D721Med (cell line): ENCODE results near the gene TMEM39A.

Source experiments
- DNase-seq: peaks from one replicate; pipeline ENCODE4 v3.0.0; 2011; ENCODE audit warnings: low spot score; ENCODE audit not compliant: insufficient read length
- FAIRE-seq: peaks from 2 replicates; lab custom pipeline; 2011; peaks lifted over from hg19 to GRCh38; lab: Jason Lieb, UNC
- TF ChIP-seq, protein P1 (sequence below): IDR thresholded peaks from 2 replicates; pipeline ENCODE4 v1.5.1; 2012; ENCODE audit warnings: mild to moderate bottlenecking, control low read depth; ENCODE audit not compliant: insufficient read depth; ENCODE audit errors: missing control alignments

The TMEM39A gene

DNA sequence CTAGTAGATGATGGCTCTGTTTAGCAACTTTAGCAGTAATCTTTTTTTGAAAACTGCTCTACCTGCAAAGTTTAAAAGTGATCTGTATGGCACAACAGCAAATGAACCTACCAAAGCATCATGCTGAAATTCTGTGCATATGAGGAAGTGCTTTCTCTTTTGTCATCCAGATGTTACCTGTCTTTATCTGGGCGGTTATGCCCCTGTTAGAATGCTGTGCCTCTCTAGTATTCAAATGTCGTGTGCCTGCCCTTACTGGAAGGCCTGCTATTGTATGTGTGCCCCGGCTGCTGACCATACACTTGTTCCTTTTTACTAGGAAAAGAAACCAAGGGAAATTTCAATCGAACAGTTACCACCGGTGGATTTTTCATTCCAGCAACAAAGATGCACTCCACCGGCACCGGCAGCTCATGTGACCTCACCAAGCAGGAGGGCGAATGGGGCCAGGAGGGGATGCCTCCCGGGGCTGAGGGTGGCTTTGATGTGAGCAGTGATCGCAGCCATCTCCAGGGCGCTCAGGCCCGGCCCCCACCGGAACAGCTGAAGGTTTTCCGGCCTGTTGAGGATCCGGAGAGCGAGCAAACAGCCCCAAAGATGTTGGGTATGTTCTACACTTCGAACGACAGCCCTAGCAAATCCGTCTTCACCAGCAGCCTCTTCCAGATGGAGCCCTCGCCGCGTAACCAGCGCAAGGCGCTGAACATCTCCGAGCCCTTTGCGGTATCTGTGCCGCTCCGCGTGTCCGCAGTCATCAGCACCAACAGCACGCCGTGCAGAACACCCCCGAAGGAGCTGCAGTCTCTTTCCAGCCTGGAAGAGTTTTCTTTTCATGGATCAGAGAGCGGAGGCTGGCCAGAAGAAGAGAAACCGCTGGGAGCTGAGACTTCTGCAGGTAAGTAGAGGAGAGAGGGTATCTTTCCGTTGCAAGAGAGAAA, 61.6 kb downstream of the TMEM39A start:
- DNase-seq = no peak
- TF ChIP-seq, protein P1, sequence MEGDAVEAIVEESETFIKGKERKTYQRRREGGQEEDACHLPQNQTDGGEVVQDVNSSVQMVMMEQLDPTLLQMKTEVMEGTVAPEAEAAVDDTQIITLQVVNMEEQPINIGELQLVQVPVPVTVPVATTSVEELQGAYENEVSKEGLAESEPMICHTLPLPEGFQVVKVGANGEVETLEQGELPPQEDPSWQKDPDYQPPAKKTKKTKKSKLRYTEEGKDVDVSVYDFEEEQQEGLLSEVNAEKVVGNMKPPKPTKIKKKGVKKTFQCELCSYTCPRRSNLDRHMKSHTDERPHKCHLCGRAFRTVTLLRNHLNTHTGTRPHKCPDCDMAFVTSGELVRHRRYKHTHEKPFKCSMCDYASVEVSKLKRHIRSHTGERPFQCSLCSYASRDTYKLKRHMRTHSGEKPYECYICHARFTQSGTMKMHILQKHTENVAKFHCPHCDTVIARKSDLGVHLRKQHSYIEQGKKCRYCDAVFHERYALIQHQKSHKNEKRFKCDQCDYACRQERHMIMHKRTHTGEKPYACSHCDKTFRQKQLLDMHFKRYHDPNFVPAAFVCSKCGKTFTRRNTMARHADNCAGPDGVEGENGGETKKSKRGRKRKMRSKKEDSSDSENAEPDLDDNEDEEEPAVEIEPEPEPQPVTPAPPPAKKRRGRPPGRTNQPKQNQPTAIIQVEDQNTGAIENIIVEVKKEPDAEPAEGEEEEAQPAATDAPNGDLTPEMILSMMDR = no peak
- FAIRE-seq = no peak

GRCh38 chr3:119401069-119401468, 62.3 kb downstream of the TMEM39A start:
- TF ChIP-seq, protein P1 = no peak
- DNase-seq (no peak), FAIRE-seq (no peak)

DNA sequence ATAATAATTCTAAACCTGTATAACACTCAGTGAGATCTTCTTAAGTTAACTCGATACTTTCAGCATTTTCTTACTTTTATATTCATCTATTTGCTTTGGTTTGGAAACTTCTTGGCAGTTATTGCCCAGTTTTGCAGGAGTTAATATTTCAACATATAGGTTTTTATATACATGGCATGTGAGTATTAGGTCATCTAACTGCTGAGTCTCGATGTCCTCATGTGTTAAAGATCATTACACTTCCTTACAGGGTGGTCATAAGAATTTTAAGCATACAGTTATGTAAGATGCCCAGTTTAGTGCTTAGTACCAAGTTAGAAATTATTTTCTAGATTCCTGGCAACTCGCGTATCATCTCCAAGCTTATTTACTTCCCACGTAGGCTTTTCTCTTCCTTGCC, 62.9 kb downstream of the TMEM39A start:
- no peak for FAIRE-seq
- no peak for DNase-seq

GRCh38 chr3:119396870-119397269, 66.5 kb downstream of the TMEM39A start:
- FAIRE-seq = no peak
- TF ChIP-seq, protein P1 = no peak
- no peak for DNase-seq

More for the DNA sequence above, 62.9 kb downstream of the TMEM39A start:
- TF ChIP-seq, protein P1 = no peak

GRCh38 chr3:119395923-119396358, 67.5 kb downstream of the TMEM39A start:
- FAIRE-seq = no peak
- DNase-seq = no peak
- TF ChIP-seq, protein P1 = no peak

- FAIRE-seq (no peak), DNase-seq (no peak)
- TF ChIP-seq, protein P1 = peak; percentile 5
Measured at GRCh38 chr3:119388577-119388976, 74.8 kb downstream of the TMEM39A start.

DNA sequence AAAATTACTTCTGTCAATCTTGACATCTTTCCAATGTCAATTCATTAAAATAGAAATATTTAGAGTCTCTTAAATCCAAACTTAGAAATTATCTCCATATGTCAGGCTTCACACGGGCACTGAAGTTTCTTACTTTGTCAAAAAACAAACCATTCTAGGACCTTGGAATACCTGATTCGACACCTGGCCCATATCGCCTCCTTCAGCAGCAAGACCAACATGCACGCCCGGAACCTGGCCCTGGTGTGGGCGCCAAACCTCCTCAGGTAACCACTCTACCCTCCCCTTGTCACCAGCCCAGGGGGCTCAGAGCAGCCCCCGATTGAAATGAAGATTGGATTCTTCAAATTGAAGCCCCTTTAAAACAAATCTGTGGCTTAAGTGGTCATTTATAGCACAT, 81.3 kb downstream of the TMEM39A start:
- FAIRE-seq (no peak), DNase-seq (no peak)
- TF ChIP-seq, protein P1 = no peak
